PFSK-1 (cell line): ENCODE results near the gene SPDEF.

ENCODE experiments used
- POLR2AphosphoS5 ChIP-seq: IDR thresholded peaks from 2 replicates; pipeline ENCODE4 v1.6.1; 2012; ENCODE audit warnings: low read depth, mild to moderate bottlenecking, control low read depth, low read length, moderate library complexity
- REST ChIP-seq, 2 experiments: IDR thresholded peaks; 2 replicates each; pipeline versions ENCODE4 v1.6.1 to v1.8.0; 2011 to 2012; ENCODE audit warnings: low read depth in 2 of 2, low read length in 2 of 2, control low read depth in 1 of 2, inconsistent platforms in 1 of 2, mild to moderate bottlenecking in 1 of 2, moderate library complexity in 1 of 2; ENCODE audit not compliant: insufficient read depth in 1 of 2
- TAF1 ChIP-seq: IDR thresholded peaks from 2 replicates; pipeline ENCODE4 v1.6.1; 2012; ENCODE audit warnings: low read length, control low read depth, borderline replicate concordance; ENCODE audit not compliant: insufficient read depth

GRCh38 chr6:34572585-34572984, 16.5 kb upstream of the SPDEF start:
- TF ChIP-seq POLR2AphosphoS5 (no peak), REST (IDR thresholded peaks at IDR 0.05; ENCODE audit: insufficient read depth in 1 of 2, low read depth in 2 of 2, low read length in 2 of 2) (no peak), TAF1 (no peak)
